ENCODE results near the gene FBLN2. TPM values are rescaled to one million over a fixed set of nuclear protein-coding genes. Genes with fewer than 3 reads are reported as not detected.

FBLN2 gene
- total and polyA plus RNA-seq, 10 of the 15 experiments (the other 5 are each of a cell fraction or from before 2014, with no cell fraction given), result 0.03 to 0.41 (median 0.12) TPM; not detected in 2

DNA sequence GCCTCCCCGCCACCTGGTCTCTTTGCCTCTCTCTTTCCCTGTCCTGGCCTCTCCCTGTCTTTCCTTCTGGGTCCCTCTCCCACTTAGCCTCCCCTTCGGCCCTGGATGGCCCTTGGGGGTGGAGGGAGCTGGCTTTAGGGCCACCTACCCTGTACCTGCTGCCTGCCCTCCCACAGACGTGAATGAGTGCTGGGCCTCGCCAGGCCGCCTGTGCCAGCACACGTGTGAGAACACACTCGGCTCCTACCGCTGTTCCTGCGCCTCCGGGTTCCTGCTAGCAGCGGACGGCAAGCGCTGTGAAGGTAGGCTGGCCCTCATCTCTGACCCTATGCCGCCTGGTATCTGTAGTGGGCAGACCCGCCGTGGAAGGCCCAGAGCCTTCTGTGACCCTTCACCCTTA, 80.7 kb downstream of the FBLN2 start (continued):
- TF ChIP-seq, protein P1, sequence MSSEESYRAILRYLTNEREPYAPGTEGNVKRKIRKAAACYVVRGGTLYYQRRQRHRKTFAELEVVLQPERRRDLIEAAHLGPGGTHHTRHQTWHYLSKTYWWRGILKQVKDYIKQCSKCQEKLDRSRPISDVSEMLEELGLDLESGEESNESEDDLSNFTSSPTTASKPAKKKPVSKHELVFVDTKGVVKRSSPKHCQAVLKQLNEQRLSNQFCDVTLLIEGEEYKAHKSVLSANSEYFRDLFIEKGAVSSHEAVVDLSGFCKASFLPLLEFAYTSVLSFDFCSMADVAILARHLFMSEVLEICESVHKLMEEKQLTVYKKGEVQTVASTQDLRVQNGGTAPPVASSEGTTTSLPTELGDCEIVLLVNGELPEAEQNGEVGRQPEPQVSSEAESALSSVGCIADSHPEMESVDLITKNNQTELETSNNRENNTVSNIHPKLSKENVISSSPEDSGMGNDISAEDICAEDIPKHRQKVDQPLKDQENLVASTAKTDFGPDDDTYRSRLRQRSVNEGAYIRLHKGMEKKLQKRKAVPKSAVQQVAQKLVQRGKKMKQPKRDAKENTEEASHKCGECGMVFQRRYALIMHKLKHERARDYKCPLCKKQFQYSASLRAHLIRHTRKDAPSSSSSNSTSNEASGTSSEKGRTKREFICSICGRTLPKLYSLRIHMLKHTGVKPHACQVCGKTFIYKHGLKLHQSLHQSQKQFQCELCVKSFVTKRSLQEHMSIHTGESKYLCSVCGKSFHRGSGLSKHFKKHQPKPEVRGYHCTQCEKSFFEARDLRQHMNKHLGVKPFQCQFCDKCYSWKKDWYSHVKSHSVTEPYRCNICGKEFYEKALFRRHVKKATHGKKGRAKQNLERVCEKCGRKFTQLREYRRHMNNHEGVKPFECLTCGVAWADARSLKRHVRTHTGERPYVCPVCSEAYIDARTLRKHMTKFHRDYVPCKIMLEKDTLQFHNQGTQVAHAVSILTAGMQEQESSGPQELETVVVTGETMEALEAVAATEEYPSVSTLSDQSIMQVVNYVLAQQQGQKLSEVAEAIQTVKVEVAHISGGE (CRISPR knock-in tag; IDR thresholded peaks at IDR 0.05), result no peak
- TF ChIP-seq ZNF384 (IDR thresholded peaks at IDR 0.05; ENCODE audit: borderline replicate concordance, low read depth, low read length) (no peak), EP300 (IDR thresholded peaks at IDR 0.05; ENCODE audit: borderline replicate concordance in 1 of 2, control insufficient read depth in 1 of 2, low read depth in 2 of 2, low read length in 2 of 2) (no peak), PML (IDR thresholded peaks at IDR 0.05; ENCODE audit: low read length) (no peak), SMC3 (IDR thresholded peaks at IDR 0.05; ENCODE audit: borderline replicate concordance, low read length) (no peak), RAD21 (IDR thresholded peaks at IDR 0.05; ENCODE audit: insufficient read depth, low read depth, low read length) (no peak), SREBF2 (IDR thresholded peaks at IDR 0.05; ENCODE audit: low read length) (no peak), IRF4 (IDR thresholded peaks at IDR 0.05; ENCODE audit: low read depth, low read length) (no peak), STAT3 (IDR thresholded peaks at IDR 0.05; ENCODE audit: low read depth, low read length) (no peak), SIX5 (IDR thresholded peaks at IDR 0.05; ENCODE audit: low read depth, low read length, severe bottlenecking) (no peak), ZNF217 (IDR thresholded peaks at IDR 0.05) (no peak), ATF7 (IDR thresholded peaks at IDR 0.05; ENCODE audit: low read depth) (no peak)
- TF ChIP-seq, protein P2, sequence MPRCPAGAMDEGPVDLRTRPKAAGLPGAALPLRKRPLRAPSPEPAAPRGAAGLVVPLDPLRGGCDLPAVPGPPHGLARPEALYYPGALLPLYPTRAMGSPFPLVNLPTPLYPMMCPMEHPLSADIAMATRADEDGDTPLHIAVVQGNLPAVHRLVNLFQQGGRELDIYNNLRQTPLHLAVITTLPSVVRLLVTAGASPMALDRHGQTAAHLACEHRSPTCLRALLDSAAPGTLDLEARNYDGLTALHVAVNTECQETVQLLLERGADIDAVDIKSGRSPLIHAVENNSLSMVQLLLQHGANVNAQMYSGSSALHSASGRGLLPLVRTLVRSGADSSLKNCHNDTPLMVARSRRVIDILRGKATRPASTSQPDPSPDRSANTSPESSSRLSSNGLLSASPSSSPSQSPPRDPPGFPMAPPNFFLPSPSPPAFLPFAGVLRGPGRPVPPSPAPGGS (IDR thresholded peaks at IDR 0.05; ENCODE audit: borderline replicate concordance, insufficient read depth, low read depth, low read length, poor library complexity, severe bottlenecking), result no peak
- TF ChIP-seq, protein P3, sequence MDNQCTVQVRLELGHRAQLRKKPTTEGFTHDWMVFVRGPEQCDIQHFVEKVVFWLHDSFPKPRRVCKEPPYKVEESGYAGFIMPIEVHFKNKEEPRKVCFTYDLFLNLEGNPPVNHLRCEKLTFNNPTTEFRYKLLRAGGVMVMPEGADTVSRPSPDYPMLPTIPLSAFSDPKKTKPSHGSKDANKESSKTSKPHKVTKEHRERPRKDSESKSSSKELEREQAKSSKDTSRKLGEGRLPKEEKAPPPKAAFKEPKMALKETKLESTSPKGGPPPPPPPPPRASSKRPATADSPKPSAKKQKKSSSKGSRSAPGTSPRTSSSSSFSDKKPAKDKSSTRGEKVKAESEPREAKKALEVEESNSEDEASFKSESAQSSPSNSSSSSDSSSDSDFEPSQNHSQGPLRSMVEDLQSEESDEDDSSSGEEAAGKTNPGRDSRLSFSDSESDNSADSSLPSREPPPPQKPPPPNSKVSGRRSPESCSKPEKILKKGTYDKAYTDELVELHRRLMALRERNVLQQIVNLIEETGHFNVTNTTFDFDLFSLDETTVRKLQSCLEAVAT (IDR thresholded peaks at IDR 0.05), result no peak

Measured in GM12878 (cell line).